Stimulated activated CD4-positive, alpha-beta T cell treated with anti-CD3 and anti-CD28 coated beads, Interleukin-15, amount 100 ng/mL, for 48 hours (primary cell): ENCODE data around the gene SECISBP2.

Experiments used
- DNase-seq, 2 donors: peaks; one replicate each; pipeline ENCODE4 v3.0.0-alpha.2; 2020; ENCODE audit warnings: low read depth in 2 of 2

Gene SECISBP2

DNA sequence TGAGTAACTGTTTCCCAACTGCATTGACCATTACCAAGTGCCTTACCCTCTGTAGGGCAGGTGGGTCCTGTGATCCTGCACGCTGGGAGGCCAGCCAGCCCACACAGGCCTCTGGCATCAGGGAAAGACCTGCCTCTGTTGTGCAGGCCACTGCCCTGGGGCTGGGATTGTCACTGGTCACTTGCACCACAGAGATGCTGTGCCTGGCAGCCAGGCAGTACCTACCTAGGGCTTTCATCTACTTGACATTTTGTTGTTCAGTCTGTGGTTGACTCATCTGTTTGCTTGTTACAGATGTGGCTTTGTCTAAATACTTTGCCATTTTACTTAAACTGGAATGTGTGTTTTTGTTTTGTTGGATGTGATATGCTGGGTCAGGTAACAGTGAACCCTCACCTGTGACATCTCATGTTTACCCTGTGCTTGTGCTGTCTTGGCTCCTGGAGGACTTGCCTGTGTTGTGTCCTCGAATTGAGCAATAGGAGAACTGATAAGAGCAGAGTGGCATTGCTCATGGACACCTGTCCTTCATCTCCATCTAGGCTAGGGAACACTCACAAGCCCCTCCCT, 32.8 kb downstream of the SECISBP2 start:
- no peak for DNase-seq

DNA sequence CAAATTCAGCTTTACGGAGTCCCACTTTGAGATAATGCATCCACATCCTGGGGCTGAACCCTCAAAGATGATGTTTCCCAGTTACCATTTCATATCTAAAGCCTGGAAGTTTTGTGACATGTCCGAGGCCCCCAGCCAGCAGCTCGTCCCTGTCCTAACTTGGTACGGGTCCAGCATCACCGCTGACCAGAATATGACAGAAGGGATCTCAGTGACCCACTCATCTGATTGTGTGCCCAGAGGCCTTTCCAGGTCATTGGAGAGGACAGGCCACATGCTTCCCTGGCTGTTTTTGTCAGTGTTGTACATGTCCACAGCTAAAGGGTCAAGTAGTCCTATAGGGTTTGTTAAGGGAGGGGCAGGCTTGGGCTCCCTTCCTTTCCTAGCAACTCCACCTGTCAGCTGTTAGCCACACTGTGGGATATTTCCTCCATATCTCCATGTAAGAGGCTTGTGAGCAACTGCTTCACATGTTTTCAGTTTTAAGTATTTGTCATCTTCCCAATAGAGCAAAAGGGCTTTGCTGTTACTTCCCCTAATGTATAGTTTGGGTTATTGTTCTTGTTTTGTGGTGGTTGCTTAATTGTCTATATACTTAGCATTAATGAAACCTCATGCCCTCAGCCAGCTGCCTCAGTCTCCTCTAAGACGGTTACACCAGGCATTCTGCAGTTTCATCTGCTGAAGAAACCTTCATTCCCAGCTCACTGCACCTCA, 33.4 kb downstream of the SECISBP2 start:
- no peak for DNase-seq

DNA sequence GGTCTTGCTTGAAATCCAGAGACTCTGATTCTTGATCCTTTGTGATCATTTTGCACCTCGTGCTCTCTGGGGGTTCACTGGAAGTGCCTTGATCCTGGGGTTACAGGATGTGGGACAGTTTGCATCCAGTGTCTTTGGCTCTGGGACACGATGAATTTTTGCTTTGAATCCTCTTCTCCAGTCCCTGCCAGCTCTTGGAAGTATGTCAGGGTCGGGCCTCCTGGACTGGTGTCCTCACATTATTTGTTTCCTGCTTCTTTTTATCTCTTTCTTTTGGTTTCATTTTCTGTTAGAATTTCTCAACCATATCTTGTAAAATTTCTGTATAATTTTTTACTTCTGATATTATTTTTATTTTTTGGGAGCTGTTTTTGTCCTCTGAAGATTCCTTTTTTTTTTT, 34.2 kb downstream of the SECISBP2 start:
- no peak for DNase-seq

DNA sequence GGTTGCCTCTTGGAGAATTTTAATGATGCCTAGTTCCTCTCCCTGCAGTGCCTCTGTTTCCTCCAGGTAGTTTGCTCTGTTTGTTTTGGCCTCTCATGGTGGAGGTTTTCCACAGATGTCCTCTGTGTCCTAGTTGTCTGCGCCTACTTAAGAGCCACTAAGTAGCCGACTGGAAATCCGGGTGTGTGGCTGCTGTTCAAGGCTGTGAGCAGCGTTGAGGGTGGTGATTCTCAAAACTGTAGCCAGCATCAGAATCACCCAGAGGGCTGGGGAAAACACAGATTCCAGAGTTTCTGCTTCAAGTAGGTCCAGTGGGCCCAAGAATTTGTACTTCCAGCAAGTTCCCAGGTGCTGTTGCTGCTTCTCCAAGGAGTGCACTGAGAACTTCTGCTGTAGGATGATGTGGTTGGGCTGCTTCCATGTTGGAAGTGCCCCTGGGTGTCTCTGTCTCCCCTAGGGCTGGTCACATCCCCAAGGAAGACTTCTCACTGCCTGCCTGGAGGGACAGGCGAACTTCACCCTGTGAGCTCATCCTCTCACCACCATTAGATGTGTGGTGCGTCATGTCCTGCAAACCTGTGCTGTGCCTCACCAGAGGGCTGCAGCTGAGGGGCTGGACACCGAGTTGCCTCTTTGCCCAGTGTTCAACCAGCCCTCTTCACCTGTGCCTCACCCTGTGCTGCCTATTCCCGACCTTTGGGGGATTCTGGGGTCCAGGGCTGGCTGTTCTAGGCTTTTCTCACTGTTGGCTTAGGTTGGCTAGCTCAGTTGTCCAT, 34.8 kb downstream of the SECISBP2 start:
- DNase-seq = no peak

DNA sequence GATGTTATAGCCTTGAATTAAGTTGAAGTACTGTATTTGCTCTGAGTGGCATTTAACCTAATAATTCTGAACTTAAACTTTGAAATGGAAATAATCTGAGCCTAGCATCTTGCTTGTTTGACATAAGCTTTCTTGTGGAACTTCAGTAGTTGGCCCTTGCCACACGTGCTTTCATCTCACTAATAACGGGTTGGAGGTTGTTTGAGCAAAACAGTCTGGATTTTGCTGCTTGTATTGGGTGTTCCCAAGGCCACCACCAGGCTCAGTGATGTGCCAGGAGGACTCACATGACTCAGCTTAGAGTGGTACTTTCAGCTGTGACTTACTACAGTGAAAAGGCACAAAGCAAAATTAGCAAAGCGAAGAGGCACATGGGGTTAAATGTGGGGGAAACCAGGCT, 35.7 kb downstream of the SECISBP2 start:
- no peak for DNase-seq

DNA sequence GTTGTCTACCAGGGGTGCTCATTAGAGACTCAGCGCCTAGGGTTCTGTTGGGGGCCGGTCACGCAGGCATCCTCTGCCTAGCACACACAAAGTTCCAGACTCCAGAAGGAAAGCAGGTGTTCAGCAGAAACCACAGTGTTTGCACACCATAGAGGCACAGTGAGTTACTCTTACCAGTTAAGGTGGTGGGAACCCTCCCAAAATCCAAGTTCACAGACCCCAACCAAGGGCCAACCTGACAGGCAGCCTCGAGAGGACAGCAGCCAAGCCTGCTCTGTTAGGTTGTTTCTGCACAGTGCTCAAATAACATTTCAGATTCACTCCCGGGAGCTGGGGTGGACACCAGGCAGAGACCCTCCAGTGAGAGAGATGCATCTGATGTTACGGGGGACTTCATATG, 36.2 kb downstream of the SECISBP2 start:
- DNase-seq = no peak

DNA sequence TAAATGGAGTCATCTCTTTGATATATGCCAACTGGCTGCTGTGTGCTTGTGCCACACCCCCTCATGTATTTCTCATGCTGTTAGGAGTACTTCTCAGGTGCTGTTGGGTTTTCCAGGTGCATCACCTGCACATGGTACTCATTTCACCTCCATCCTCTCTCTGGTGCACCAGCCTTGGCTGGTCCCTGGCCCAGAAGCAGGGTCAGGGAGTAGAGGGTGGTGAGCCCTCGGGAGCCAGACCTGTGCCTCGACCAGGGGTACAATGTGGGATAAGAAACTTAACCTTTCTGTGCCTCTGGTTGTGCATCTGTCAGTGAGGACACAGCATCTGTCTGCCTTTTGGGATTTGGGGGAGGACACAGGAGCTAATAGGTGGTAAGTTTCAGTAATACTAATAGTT, 38.5 kb downstream of the SECISBP2 start:
- DNase-seq = no peak

DNA sequence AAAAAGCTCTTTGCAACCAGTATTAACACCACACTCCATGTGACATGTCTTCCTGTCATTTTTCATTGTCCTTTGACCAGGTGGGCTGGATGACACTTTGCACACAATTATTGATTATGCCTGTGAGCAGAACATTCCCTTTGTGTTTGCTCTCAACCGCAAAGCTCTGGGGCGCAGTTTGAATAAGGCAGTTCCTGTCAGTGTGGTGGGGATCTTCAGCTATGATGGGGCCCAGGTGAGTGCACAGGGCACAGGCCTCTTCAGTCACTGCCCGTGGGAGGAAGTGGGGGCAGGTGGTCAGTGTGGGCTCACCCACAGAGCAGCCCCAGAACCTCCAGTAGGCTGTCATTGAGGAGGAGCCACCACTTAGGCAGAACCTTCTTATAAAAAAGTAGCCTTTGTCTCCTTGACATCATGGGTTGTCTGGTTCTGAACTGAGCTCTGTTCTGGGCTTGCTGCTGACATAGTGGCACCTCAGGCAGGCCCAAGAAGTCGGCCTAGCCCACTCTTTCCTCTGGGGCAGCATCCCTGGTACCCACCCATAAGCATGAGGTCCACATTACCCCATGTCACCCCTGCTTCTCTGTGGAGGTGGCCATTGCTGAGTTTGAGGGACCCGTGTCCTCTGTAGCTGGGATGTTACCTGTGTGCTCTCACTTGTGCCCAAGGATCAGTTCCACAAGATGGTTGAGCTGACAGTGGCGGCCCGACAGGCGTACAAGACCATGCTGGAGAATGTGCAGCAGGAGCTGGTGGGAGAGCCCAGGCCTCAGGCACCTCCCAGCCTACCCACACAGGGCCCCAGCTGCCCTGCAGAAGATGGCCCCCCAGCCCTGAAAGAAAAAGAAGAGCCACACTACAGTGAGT, 39.3 kb downstream of the SECISBP2 start:
- no peak for DNase-seq

DNA sequence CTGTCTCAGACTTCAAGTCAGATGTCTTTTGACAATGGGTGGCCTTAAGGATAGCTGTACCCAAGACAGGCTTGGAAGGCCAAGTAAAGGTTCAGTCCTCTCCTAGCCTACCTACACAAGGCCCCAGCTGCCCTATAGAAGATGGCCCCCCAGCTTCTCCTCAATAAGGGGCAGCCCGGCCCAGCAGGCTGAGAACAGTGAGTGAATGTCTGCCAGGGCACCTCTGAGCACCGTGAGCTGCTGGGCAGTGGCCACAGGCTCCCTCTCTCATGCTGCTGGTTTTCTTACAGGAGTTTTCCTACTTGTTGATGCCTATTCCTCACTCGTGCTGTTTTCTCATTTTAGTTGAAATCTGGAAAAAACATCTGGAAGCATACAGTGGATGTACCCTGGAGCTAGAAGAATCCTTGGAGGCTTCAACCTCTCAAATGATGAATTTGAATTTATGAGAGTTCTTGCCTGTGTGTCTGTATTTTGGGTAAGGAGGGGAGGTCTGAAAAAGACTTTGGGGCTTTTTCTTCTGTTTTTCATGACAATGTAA, 40.1 kb downstream of the SECISBP2 start:
- DNase-seq = no peak

DNA sequence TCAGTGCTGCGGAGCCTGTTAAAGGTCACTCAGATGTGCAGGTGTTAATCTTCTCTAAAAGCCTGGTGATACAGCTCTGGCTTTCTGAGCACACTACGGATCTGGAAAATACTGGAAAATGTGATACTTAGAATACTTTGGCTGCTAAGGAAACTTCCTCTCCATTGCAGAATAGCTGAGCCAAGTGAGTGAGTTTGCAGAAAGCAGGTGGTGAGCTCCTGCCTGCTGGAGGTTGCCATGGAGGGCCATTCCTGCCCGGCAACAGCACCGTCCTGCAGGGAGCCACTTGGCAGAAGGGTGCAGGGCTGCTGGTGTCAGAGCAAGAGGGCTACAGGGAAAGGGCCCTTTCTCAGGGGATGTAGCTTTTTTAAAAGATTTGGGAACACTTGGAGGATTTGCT, 40.7 kb downstream of the SECISBP2 start:
- no peak for DNase-seq

DNA sequence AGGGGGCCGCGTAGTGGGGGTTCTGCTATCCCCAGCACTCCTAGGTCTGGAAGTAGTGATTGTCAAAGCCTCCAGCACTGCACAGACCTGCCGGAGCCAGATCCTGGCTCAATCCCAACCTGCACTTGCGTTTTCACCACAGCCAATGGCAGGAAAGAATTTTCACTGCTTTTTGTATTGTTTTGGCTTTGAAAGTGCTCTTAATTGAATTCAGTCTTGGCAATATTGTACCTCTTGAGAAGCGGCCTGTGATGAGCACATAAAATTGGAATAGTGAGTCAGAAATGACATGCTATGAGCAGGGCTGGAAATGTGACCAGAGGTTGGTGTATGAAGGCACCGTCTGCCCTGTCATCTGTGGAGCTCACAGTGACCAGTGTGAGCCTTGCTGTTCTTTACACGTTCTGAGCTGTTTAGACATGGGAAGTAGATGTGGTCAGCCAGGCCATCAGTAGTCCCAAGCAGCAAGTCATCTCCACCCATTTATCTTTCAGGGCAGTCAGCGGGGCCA, 41.5 kb downstream of the SECISBP2 start:
- DNase-seq = no peak

DNA sequence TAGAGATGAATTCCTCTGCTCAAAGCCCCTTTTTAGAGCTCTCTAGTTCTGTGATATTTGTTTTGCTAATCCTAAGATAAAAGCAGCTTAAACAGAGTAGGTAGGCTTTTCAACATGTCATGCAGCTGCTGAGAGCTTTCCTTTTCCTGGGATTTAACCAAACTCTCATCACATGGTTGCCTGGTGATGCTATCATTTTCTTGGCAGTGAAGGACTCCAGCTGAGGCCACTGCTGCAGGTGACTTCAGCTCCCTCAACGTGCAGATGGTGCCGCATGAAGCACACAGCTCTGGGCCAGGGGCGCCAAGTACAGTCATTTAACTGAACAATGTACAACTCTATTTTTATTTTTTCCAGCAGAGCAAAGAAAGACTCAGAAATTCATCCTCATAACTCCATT, 42.2 kb downstream of the SECISBP2 start:
- DNase-seq = no peak

DNA sequence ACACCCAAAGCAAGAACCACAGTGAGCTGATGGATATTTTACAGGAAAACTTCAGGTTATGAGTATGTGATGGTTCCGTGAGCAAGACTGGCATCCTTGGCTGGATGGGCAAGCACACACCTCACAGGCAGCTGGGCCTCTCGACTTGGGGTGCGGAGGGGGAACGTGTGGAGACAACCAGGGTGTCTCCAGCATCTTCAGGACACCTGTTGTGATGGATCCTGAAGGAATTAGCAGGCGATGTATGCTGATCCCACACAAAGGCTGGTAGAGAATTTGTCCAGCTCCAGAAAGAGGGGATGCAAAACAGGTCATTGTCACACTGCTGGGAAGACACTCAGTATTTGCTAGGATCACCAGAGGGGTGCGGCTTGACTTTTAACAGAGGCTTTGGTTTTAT, 42.7 kb downstream of the SECISBP2 start:
- no peak for DNase-seq

DNA sequence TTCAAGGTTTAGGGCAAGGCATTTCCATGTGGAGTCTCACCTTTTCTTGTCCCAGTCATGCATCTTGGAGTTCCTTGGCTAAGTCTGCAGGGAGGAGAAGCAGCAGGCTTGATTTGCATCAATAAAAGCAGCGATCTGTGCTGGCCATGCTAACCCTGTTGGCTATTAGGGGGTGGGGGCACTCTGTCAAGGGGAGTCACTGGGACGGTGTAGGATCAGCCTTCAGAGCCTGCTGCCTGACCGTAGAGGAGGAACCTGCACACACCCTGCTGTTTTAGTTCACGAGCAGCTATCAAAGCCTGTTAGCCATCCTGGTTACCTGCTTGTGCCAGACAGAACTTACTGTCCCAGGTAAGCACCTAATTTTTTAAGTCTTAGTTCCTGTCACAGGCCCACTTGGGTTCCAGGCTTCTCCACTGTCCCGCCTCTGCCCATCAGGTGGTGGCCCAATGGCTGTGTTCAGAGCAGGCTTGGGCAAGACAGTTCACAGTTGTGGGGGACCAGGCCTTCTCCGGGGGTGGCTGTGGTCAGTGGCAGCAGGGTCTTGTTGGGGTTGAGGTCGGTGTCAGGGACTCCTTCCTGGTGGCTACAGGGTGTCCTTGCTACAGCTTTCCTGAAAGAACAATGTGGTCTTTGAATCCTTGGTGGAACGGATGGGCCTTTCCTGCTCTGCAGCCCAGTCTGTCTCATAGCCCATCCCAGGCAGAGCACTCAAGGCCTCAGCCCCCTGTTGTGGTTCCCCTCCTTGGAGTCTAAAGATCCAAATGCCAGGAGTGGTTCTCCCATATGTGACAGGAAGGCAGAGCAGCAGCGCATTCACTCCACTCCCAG, 43.7 kb downstream of the SECISBP2 start:
- no peak for DNase-seq

DNA sequence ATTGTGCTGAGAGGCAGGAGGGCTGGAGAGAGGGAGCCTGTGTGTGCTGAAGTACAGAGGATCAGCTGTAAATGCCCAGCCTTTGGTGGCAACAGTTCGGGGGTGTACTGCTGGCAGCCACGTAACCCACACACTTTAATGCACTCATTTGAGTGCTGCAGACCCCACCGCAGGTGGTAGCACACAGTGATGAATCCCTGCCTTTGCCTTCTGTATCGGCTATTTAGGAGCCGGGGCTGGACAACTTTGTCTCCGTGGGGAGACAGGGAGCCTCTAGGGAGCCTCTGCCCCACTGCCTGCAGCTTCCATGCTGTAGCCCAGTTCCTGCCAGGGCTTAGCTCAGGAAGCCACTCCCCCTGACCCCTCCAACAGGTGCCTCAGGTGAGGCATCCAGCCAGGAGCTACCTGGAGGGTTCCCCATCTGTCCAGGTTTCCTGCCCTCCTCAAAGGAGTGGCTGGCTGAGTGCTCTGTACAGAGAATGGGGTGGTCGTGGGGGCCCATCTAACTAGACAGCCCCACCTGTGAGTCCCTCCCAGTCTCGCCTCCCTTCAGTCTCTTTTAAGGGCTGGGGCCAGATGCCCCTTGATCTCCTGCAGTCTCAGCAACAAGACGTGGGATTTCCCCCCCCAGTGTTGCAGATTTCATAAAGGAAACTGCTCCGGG, 44.5 kb downstream of the SECISBP2 start:
- no peak for DNase-seq

DNA sequence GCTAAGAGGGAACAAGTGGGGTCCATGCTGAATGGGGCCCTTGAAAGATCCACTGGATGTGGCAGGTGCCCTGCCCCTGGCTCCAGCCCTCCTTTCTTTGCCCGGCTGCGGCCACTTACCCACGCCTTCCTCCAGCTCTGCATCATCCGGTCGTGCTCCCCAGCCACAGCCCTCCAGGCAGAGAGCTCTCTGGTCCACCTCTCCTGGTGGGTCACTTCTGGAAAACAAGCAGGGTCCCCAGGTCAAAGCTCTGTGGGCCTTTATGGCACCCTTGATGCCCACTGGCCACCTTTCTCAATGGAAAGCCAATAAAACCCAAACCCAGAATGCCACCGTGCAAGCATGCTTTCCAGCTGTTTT, 45.0 kb downstream of the SECISBP2 start:
- no peak for DNase-seq

DNA sequence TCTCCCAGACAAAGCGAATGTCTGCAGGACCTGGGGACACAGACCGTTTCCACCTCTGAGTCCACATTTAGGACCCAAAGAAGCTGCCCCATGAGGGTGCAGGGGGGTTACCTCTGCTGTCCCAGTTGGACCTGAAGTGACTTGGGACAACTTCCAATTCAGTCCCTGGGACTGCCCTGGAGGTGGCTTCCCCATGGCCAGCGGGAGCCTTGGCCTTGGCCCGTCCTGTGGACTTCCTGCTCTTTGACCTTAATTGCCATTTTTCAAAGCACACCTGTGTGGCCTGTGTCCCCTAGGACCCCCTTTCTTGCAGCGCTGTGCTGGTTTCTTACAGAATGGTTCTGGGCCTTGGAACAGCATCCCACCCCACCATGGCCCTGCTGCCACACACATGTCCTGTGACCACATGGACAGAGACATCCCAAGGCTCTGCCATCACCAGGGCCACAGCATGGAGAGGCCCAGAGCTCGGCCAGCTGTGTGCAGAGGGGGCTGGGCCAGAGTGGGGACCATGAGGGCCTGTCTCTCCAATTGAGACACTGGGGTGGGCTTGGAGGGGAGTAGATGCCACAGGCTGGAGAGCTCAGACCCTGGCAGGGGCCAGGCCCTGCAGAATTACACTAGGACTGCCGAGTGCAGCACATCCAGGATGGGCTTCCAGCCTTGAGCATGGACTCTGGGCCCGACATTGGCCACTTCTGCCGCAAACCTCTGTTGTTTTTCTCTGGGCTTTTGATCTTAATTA, 45.8 kb downstream of the SECISBP2 start:
- no peak for DNase-seq

DNA sequence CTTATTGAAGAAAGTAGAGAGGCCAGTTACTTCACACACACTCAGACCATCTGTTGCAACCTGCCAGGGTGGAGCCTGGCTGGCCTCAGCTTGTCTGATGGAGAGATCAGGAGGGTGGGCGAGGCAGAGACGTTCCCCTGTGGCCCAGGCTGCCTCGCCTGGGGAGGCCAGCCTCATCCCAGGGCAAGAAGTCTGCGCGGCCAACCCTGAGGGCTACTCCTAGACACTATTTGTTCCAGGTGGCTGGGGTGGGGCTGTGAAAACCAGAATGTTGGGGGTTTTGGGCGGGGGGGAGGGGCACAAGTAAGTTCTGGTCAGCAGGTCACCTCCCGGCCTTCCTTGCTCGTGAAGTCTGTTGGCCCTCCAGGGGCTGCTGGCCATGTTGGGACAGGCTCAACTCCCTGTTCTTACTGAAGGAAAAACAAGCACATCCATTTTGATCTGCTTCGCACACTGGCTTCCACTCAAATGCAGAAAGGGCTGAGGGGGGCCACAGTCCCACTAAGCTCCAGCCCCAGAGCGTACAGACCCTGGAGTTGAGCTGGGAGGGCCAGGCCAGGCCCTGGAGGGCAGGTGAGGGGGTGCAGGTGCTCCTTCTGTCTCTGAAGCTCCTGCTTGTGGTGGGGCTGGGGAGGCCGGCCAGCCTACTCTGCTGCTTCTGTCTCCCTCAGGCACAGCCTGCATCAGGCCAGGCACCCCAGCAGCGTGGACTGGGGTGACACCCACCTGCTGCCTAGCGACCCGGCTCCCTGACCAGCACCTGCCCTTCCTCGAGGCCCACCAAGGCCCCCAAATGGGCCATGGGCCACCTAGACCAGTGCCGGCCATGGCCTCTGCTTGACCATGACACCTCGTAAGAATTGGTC, 46.6 kb downstream of the SECISBP2 start:
- no peak for DNase-seq

DNA sequence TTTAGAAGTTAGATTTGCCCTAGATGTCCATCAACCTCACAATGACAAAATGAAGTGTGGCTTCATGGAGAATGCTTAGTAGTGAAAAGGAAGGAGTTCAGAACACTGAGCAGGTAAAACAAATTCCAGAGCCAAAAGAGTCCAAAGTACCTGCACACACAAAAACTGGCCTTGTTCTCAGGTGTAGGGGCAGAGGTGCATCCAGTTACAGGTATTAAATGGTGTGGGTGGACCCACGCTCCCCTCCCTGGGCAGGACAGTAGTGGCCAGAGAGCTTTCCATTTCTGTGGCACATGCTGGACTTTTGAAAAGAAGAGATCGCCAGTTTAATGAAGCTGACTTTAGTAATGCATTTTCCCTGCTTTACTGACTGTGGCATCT, 47.2 kb downstream of the SECISBP2 start:
- DNase-seq = no peak
